Measurements from ENCODE around the gene HMOX1. TPM values are rescaled to one million over a fixed set of nuclear protein-coding genes. Genes with fewer than 3 reads are reported as not detected.

The HMOX1 gene, protein sequence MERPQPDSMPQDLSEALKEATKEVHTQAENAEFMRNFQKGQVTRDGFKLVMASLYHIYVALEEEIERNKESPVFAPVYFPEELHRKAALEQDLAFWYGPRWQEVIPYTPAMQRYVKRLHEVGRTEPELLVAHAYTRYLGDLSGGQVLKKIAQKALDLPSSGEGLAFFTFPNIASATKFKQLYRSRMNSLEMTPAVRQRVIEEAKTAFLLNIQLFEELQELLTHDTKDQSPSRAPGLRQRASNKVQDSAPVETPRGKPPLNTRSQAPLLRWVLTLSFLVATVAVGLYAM
- 294 to 453 TPM (median 327 TPM) in 5 replicates for total RNA-seq (2022; extraction: Qiagen RNA extraction)

DNA sequence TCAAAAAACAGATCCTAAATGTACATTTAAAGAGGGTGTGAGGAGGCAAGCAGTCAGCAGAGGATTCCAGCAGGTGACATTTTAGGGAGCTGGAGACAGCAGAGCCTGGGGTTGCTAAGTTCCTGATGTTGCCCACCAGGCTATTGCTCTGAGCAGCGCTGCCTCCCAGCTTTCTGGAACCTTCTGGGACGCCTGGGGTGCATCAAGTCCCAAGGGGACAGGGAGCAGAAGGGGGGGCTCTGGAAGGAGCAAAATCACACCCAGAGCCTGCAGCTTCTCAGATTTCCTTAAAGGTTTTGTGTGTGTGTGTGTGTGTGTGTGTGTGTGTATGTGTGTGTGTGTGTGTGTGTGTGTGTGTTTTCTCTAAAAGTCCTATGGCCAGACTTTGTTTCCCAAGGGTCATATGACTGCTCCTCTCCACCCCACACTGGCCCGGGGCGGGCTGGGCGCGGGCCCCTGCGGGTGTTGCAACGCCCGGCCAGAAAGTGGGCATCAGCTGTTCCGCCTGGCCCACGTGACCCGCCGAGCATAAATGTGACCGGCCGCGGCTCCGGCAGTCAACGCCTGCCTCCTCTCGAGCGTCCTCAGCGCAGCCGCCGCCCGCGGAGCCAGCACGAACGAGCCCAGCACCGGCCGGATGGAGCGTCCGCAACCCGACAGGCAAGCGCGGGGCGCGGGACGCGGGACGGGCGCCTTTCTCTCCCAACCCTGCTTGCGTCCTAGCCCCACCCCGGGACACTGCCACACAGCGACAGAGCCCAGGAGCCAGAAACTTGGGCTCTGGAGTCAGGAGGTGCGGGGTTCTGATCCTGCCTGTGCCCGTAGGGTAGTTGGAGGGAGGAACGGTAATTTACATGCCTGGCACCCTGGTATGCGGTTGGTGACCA lies at the start of gene HMOX1:
Gene HMOX1, plus strand, starts transcription at position 560 of the 887 bp plus-strand sequence. Its CDS starts 78 bp downstream, at position 638.

GRCh38 chr22:35399678-35400500 lies 19.0 kb downstream of the HMOX1 start, which contains the start of gene MCM5:
Gene MCM5 (plus strand): TSS chr22:35400140. CDS start chr22:35400439, 299 bp downstream.

Other genes with a start within 250 kb of the HMOX1 start
- gene HMGXB4, start 123.6 kb upstream of the HMOX1 start, total RNA-seq (2022; extraction: Qiagen RNA extraction): 8.5 to 12.5 TPM (median 11.4 TPM) in 5 replicates
- 10.1 to 11.5 TPM (median 11.3 TPM) in 5 replicates for gene TOM1, start 81.2 kb upstream of the HMOX1 start, total RNA-seq (2022; extraction: Qiagen RNA extraction)
- gene MCM5, start 19.0 kb downstream of the HMOX1 start, total RNA-seq (2022; extraction: Qiagen RNA extraction): 55.6 to 103 TPM (median 77.6 TPM) in 5 replicates
- gene RASD2, start 159.7 kb downstream of the HMOX1 start, total RNA-seq (2022; extraction: Qiagen RNA extraction): 0.61 to 0.92 TPM (median 0.80 TPM) in 5 replicates
- gene MB, start 236.2 kb downstream of the HMOX1 start, total RNA-seq (2022; extraction: Qiagen RNA extraction): 5.4 to 10.3 TPM (median 6.1 TPM) in 5 replicates

Measured in A549 treated with dexamethasone at 1 μM for 4 hours (cell line).